ENCODE measurements around the gene JAKMIP1. TPM values are rescaled to one million over a fixed set of nuclear protein-coding genes. Genes with fewer than 3 reads are reported as not detected.

JAKMIP1 gene
- total RNA-seq, 2 experiments from 2014 or later, result 5.6 to 6.3 TPM

DNA sequence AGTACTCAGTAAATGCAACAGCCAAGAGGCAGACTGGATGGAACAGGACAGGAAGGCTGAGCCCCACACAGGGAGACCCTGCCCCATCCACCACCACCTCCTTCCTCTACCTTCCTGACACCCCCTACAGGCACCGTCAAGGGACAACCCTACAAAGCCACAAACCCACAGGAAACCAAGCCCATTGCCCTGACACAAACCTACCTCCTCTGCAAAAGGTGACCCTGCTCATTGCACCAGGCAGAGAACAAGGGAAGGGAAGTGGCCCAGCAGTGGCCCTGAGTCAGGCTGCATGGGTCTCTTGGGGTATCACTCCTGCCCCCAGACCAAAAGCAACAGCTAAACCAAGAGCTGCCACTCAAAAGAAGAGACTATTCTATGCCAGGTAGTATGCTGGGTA is 21.0 kb downstream of the JAKMIP1 start:
- ChIA-PET CTCF (no interaction called here), POLR2A (interaction anchor here (5.7 kb wide), 1 partner anchor 20 kb away, joined by 33 read pairs; the partner anchor contains the start of gene JAKMIP1)
- DNase-seq, result peak; percentile 59
- Mint-ChIP-seq H3K4me3 (peak overlapping the region; percentile 31), H3K27ac (peak overlapping the region; percentile 87), H3K9me3 (peaks cover 13% of the 10 kb centered on the region), H3K4me1 (ENCODE audit: low read depth) (peaks cover 58% of the 10 kb centered on the region), H3K36me3 (ENCODE audit: low read depth) (peaks cover 17% of the 10 kb centered on the region), H3K27me3 (peaks cover 2% of the 10 kb centered on the region)
- peak; percentile 11 for ATAC-seq
- TF ChIP-seq, protein P1, sequence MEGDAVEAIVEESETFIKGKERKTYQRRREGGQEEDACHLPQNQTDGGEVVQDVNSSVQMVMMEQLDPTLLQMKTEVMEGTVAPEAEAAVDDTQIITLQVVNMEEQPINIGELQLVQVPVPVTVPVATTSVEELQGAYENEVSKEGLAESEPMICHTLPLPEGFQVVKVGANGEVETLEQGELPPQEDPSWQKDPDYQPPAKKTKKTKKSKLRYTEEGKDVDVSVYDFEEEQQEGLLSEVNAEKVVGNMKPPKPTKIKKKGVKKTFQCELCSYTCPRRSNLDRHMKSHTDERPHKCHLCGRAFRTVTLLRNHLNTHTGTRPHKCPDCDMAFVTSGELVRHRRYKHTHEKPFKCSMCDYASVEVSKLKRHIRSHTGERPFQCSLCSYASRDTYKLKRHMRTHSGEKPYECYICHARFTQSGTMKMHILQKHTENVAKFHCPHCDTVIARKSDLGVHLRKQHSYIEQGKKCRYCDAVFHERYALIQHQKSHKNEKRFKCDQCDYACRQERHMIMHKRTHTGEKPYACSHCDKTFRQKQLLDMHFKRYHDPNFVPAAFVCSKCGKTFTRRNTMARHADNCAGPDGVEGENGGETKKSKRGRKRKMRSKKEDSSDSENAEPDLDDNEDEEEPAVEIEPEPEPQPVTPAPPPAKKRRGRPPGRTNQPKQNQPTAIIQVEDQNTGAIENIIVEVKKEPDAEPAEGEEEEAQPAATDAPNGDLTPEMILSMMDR (IDR thresholded peaks at IDR 0.05), result no peak
- intact Hi-C loops (cut with micrococcal nuclease), result no loop called here

DNA sequence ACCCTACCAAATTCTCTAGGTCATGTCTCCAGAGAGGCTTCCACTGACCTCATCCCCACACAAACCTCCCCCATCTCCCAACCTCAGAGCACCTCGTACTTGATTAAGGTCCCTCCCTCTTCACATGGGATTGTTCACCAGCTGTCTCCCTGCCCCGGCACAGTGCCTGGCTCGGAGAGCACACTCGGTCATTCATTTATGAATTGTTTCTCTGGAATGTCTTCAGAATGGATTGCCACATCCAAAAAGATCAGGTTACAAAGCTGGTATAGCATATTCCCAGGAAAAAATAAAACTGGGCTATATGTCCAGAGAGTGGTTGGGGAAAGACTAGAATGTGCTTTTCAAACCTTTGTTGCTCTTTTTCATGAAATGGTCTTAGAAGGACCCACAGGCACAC is 21.6 kb downstream of the JAKMIP1 start:
- DNase-seq (no peak), ATAC-seq (no peak)
- TF ChIP-seq, protein P1 (IDR thresholded peaks at IDR 0.05), result no peak
- ChIA-PET POLR2A (interaction anchor here (5.7 kb wide), 1 partner anchor 21 kb away, joined by 33 read pairs; the partner anchor contains the start of gene JAKMIP1), CTCF (no interaction called here)
- peaks cover 52% of the 10 kb centered on the region for H3K4me1 Mint-ChIP-seq (ENCODE audit: low read depth)
- peak overlapping the region; percentile 18 for H3K4me3 Mint-ChIP-seq
- peak overlapping the region; percentile 87 for H3K27ac Mint-ChIP-seq
- intact Hi-C loops (cut with micrococcal nuclease), result no loop called here
- peaks cover 2% of the 10 kb centered on the region for H3K27me3 Mint-ChIP-seq
- peaks cover 13% of the 10 kb centered on the region for H3K9me3 Mint-ChIP-seq
- peaks cover 20% of the 10 kb centered on the region for H3K36me3 Mint-ChIP-seq (ENCODE audit: low read depth)

DNA sequence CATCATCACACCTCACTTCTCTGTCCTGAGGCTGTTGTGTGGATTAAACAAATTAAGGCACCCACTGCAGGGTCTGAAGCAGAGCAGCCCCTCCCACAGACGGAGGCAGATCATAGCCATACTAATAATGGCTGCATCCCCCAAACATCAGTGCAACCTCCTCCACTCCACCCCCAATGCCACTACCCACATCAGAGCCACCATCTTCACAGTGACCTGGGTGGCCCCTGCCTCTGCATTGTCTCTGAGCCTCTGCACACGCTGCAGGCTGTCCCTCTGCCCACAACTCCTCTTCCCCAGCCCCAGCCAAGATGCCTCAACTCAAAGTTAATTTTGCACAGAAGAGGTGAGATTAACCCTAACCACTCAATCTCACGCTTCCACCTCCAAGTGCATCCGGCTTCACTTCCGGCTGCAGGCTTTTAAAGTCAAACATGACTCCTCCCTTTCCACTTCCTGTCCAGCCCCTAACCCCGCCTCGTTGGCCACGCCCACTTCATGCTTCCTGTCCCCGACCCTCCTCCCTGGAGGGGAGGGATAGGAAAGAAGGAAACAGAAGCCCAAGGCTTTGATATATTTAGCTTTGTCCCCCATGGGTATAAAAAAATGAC is 22.7 kb downstream of the JAKMIP1 start:
- H3K4me3 Mint-ChIP-seq, result peak overlapping the region; percentile 39
- H3K4me1 Mint-ChIP-seq (ENCODE audit: low read depth), result peaks cover 50% of the 10 kb centered on the region
- peaks cover 18% of the 10 kb centered on the region for H3K36me3 Mint-ChIP-seq (ENCODE audit: low read depth)
- H3K27ac Mint-ChIP-seq, result peak overlapping the region; percentile 87
- intact Hi-C loops (cut with micrococcal nuclease), result no loop called here
- POLR2A ChIA-PET, result interaction anchor here (1.6 kb wide), 1 partner anchor 21 kb away, joined by 7 read pairs; no protein-coding TSS in a partner anchor
- CTCF ChIA-PET, result no interaction called here
- DNase-seq, result peak; percentile 76
- peaks cover 2% of the 10 kb centered on the region for H3K27me3 Mint-ChIP-seq
- TF ChIP-seq, protein P1 (IDR thresholded peaks at IDR 0.05), result no peak
- peaks cover 13% of the 10 kb centered on the region for H3K9me3 Mint-ChIP-seq
- peak; percentile 29 for ATAC-seq

DNA sequence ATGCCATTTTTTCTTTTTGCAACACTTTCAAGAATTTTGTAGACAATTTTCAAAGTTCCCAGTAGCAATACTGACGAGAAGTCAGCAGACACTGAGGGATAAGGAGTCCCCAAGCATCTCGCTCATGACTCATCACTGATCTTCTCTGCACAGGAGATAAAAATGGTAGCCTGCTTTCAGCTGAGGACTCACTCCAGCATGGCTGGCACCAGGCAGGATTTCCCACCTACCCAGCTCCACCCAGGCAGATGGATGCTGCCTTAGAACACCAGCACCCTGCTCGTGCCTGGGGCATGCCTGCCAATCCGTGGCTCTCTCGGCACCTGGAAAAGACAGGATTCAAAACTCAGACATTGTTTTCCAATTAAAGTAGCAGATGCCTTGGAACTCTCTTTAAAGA is 24.9 kb downstream of the JAKMIP1 start:
- intact Hi-C loops (cut with micrococcal nuclease), result no loop called here
- H3K4me1 Mint-ChIP-seq (ENCODE audit: low read depth), result peaks cover 34% of the 10 kb centered on the region

DNA sequence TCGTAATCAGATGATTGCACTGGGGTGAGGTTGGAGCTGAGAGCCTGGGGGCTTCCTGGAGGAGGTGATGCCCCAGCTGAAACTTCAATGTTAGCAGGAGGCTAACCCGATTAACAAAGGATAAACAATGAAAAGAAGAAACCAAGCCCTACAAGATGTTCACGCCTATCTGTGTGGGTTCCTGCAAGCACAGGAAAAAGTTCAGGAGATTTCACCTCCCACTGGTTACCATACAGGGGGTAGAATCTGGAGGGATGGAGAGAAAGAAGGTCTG is 27.5 kb downstream of the JAKMIP1 start:
- no peak for ATAC-seq
- H3K9me3 Mint-ChIP-seq, result peaks cover 5% of the 10 kb centered on the region
- intact Hi-C loops (cut with micrococcal nuclease), result no loop called here
- peaks cover 11% of the 10 kb centered on the region for H3K4me1 Mint-ChIP-seq (ENCODE audit: low read depth)
- no peak overlapping the region for H3K4me3 Mint-ChIP-seq
- no peak overlapping the region for H3K27ac Mint-ChIP-seq
- CTCF ChIA-PET, result interaction anchor here (1.0 kb wide), 1 partner anchor 77 kb away, joined by 4 read pairs; no protein-coding TSS in a partner anchor
- TF ChIP-seq, protein P1 (IDR thresholded peaks at IDR 0.05), result no peak
- H3K36me3 Mint-ChIP-seq (ENCODE audit: low read depth), result peaks cover 5% of the 10 kb centered on the region
- no peaks in the 10 kb centered on the region for H3K27me3 Mint-ChIP-seq
- POLR2A ChIA-PET, result no interaction called here
- DNase-seq, result no peak

More for the DNA sequence above, 24.9 kb downstream of the JAKMIP1 start:
- no peak overlapping the region for H3K4me3 Mint-ChIP-seq
- H3K9me3 Mint-ChIP-seq, result peaks cover 14% of the 10 kb centered on the region
- ChIA-PET POLR2A (interaction anchor here (0.7 kb wide), 1 partner anchor 26 kb away, joined by 3 read pairs; no protein-coding TSS in a partner anchor), CTCF (no interaction called here)
- DNase-seq, result no peak
- H3K27ac Mint-ChIP-seq, result no peak overlapping the region
- ATAC-seq, result no peak
- TF ChIP-seq, protein P1 (IDR thresholded peaks at IDR 0.05), result no peak
- H3K27me3 Mint-ChIP-seq, result no peaks in the 10 kb centered on the region
- peaks cover 16% of the 10 kb centered on the region for H3K36me3 Mint-ChIP-seq (ENCODE audit: low read depth)
